Upper lobe of left lung (tissue), 4 donors: Measurements from ENCODE around the gene CFAP299.

Experiments used
- CTCF ChIP-seq, 6 experiments: fragments of 450-650 bp in 4 of 6; fragments of 200-600 bp in 2 of 6; sonication (generic) in 2 of 6; IDR thresholded peaks; one replicate each; pipeline ENCODE4 v1.5.1; 2016 to 2019; ENCODE audit warnings: antibody characterized with exemption in 6 of 6
- EP300 ChIP-seq, 4 donors: sonication (generic); formaldehyde crosslinking; IDR thresholded peaks; one replicate each; pipeline ENCODE4 v1.5.1; 2017; ENCODE audit warnings: antibody characterized with exemption in 4 of 4, control low read depth in 2 of 4
- POLR2A ChIP-seq, 4 donors: fragments of 450-650 bp; IDR thresholded peaks; one replicate each; pipeline ENCODE4 v1.5.1; 2016 to 2017; ENCODE audit warnings: antibody characterized with exemption in 4 of 4, mild to moderate bottlenecking in 2 of 4
- POLR2AphosphoS5 ChIP-seq, 2 donors: sonication (generic); formaldehyde crosslinking; IDR thresholded peaks; one replicate each; pipeline ENCODE4 v1.5.1; 2017; ENCODE audit warnings: antibody characterized with exemption in 2 of 2

- TF ChIP-seq CTCF (IDR thresholded peaks at IDR 0.05): no peak
- TF ChIP-seq POLR2A (IDR thresholded peaks at IDR 0.05): no peak
- TF ChIP-seq EP300 (IDR thresholded peaks at IDR 0.05): no peak
- TF ChIP-seq POLR2AphosphoS5 (IDR thresholded peaks at IDR 0.05): no peak
Observed at GRCh38 chr4:80655662-80656061, 320.1 kb downstream of the CFAP299 start.
